HG02678 (cell line): ENCODE results near the gene DNAJC10.
"Not testable (repeated sequence)": the region's sequence is repeated elsewhere in the genome, so short reads cannot be mapped to it uniquely, and the experiment has no call there.

ENCODE experiments used
- ATAC-seq: cut with Tn5 transposase; IDR thresholded peaks from one replicate; pipeline ENCODE4 v1.9.1; 2021; ENCODE audit warnings: mild to moderate bottlenecking, moderate library complexity; ENCODE audit not compliant: unreplicated experiment

The DNAJC10 gene

DNA sequence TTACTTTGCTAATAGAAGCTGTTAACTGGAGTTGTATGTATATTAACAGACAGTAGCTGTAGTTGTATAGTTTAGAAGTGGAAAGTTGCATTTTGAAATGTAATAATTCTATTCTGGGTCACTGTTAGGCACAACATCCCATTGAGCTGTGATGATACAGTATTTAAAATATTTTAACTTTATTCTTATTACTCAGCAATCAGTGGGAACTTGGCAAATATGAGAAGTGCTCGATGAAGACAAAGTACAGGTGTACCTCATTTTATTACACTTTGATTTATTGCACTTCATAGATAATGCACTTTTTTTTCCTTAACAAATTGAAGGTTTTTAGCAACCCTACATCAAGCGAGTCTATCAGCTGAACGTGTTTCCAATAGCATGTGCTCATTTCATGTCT is 8.6 kb downstream of the DNAJC10 start:
- no peak for ATAC-seq

GRCh38 chr2:182726473-182726872 is 10.4 kb downstream of the DNAJC10 start:
- ATAC-seq = no peak

DNA sequence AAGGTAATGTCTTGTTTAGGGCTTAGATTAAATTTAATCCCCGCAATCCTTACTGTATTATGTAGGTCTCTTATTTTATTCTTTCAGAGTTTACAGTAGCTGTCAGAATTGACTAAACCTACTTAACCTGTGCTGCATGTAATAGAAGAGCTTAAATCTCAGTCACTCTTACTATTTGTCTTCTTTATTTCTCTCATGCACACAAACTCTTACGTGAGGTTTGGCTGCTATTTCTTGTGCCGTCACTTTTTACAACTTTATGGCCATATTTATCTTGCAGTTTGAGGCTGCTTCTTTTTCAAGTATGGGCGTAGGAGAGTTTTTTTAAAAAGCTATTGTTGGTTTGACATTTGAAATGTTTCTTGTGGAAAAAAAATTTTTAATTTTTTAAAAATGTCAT is 12.0 kb downstream of the DNAJC10 start:
- ATAC-seq = no peak

GRCh38 chr2:182729710-182730339 is 13.8 kb downstream of the DNAJC10 start:
- ATAC-seq = no peak

DNA sequence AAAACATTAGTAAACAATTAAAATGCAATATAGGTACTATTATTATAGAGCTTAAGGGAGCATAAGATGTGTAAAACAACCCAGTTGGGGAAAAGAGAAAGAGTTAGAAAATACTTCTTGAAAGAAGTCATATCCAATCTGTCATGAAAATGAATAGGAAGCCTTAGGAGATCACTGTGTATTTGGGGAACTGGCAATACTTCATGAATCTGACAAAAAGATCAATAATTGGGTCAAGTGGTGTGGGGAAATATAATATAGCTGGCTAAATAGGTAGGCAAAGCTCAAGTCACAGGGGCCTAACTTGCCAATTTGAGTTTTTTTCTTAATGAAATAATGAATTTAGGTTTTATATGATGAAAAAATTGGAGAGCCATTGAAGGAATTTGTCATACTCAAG is 14.4 kb downstream of the DNAJC10 start:
- ATAC-seq = no peak

- ATAC-seq = no peak
Measured at GRCh38 chr2:182732736-182733135, 16.7 kb downstream of the DNAJC10 start.

GRCh38 chr2:182733572-182733971 is 17.5 kb downstream of the DNAJC10 start:
- ATAC-seq = no peak

GRCh38 chr2:182736856-182737255 is 20.8 kb downstream of the DNAJC10 start:
- ATAC-seq = not testable (repeated sequence)

DNA sequence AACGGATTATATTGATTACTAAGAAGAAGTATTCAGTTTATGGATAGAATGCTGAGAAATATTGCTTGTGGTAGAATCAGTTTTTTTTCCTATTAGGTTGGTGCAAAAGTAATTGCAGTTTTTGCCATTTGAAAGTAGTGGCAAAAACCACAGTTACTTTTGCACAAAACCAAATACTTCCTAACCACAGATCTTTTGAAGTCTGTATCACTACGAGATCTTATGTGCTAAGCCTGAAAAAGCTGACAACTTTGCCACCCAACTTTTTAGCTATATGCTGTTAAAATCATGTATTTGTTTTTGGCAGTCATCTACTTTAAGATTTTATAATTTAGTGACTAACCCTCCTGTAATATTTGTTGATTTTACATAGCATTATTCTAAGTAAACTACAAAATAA is 24.6 kb downstream of the DNAJC10 start:
- no peak for ATAC-seq

DNA sequence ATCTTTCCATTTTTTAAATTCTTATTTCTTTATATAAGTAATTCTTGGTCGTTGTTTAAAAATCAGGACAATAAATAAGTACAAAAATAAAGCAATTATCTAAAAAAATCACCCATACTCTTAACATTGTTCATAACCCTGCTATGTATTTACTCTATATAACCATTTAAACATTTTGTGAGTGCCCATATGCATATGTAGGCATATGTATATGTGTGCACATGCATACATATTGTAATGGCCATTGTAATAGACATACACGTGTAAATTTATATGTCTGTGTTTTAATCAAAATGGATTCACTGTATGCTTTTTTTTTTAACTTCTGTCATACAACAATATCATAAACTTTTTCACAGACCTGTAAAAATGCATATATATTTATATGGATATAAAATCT is 25.6 kb downstream of the DNAJC10 start:
- ATAC-seq = no peak

GRCh38 chr2:182744490-182744889 is 28.4 kb downstream of the DNAJC10 start:
- no peak for ATAC-seq

GRCh38 chr2:182745061-182745460 is 29.0 kb downstream of the DNAJC10 start:
- no peak for ATAC-seq

- not testable (repeated sequence) for ATAC-seq
Measured at GRCh38 chr2:182745894-182746293, 29.8 kb downstream of the DNAJC10 start.

DNA sequence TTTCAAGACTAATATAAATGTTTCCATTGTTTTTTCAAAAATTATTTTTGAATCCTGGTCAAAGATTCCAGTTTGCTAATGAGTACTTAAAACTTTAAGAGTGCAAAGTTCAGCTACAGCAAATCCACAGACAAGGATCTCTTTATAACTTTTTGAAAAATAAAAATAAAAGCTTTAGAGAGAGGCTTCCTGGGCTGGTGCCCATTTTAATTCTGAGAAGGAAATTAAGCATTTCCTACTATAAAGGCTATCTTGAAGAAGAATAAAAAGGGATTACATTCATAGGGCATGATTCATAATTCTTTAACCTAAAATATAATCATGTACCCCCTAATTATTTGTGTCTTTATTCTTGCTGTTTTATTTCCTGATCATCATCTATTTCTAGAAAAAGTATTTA is 38.2 kb downstream of the DNAJC10 start:
- no peak for ATAC-seq

DNA sequence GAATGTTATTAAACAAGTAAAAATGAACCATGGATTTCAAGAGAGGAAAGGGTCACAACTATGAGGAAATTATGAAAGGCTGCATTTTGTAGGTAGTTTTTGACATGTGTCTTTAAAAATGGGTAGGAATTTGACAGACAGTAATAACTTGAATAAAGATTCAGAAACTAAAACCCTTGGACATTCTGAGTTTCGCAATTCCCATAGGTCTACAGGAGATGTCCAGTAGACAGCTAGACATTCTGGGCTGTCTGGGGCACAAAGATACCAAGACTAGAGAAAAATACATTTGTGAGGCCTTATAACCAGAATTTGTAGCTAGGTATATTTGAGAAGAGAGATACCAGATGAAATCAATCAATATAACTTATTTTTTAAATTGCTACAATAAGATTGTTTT is 42.3 kb downstream of the DNAJC10 start:
- ATAC-seq = no peak

DNA sequence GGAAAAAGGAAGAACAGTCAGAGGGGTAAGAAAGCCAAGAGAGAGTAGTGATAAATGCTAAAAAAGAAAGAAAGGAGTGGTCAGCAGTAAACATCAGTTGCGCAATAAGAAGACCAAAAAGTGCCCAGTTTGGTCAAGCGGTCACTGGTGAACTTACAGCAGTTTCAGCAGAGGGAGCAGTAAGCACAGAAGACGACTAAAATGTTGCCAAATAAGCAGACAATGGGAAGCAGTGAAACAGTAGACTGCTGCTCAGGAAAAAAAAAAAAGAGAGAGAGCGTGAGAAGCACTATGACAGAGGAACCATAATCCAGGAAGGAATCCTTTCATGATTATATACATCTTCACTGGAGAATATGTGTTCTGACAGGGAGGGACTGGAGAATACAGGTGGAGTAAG is 45.8 kb downstream of the DNAJC10 start:
- ATAC-seq = no peak

- no peak for ATAC-seq
Measured at GRCh38 chr2:182763311-182763912, 47.4 kb downstream of the DNAJC10 start.

GRCh38 chr2:182766626-182767025 is 50.6 kb downstream of the DNAJC10 start:
- no peak for ATAC-seq

GRCh38 chr2:182767578-182767977 is 51.5 kb downstream of the DNAJC10 start:
- no peak for ATAC-seq

DNA sequence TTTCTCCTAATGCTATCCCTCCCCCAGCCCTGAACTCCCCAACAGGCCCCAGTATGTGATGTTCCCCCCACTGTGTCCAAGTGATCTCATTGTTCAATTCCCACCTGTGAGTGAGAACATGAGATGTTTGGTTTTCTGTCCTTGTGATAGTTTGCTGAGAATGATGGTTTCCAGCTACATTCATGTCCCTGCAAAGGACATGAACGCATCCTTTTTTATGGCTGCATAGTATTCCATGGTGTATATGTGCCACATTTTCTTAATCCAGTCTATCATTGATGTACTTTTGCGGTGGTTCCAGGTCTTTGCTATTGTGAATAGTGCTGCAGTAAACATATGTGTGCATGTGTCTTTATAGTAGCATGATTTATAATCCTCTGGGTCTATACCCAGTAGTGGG is 52.9 kb downstream of the DNAJC10 start:
- ATAC-seq = not testable (repeated sequence)

- no peak for ATAC-seq
Measured at GRCh38 chr2:182779323-182779722, 63.3 kb downstream of the DNAJC10 start.

DNA sequence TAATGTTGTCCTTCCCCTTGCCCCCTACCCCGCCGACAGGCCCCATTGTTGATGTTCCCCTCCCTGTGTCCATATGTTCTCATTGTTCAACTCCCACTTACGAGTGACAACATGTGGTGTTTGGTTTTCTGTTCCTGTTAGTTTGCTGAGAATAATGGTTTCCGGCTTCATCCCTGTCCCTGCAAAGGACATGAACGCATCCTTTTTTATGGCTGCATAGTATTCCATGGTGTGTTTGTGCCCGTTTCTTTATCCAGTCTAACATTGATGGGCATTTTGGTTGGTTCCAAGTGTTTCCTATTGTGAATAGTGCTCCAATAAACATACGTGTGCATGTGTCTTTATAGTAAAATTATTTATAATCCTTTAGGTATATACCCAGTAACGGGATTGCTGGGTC is 65.0 kb downstream of the DNAJC10 start:
- ATAC-seq = not testable (repeated sequence)

DNA sequence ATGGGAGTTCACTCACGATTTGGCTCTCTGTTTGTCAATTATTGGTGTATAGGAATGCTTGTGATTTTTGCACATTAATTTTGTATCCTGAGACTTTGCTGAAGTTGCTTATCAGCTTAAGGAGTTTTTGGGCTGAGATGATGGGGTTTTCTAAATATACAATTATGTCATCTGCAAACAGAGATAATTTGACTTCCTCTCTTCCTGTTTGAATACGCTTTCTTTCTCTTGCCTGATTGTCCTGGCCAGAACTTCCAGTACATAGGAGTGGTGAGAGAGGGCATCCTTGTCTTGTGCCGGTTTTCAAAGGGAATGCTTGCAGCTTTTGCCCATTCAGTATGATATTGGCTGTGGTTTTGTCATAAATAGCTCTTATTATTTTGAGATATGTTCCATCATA is 66.6 kb downstream of the DNAJC10 start:
- ATAC-seq = not testable (repeated sequence)
